ENCODE results near the gene TIMD4.

- no peak for TF ChIP-seq CTCF (IDR thresholded peaks at IDR 0.05)
- no peak for TF ChIP-seq POLR2A (IDR thresholded peaks at IDR 0.05)
Observed at GRCh38 chr5:156971848-156972525, 9.0 kb upstream of the TIMD4 start.

All from right lobe of liver (tissue), 4 donors.